ENCODE data around the gene HBZ.
"Not testable (repeated sequence)": the region's sequence is repeated elsewhere in the genome, so short reads cannot be mapped to it uniquely, and the experiment has no call there.

The HBZ gene

GRCh38 chr16:164134-164823 is 11.8 kb downstream of the HBZ start:
- DNase-seq = not testable (repeated sequence)

- DNase-seq = no peak
Observed at GRCh38 chr16:164827-165538, 12.5 kb downstream of the HBZ start.

- DNase-seq = peak in 1 of 56 donors; percentile 48
Observed at GRCh38 chr16:165539-166374, 13.3 kb downstream of the HBZ start, which contains the start of gene HBM. HBM (plus strand) TSS chr16:165978; CDS start chr16:165998, 20 bp downstream.

- DNase-seq = no peak
Observed at GRCh38 chr16:166375-167121, 14.1 kb downstream of the HBZ start.

- no peak for DNase-seq
Observed at GRCh38 chr16:167122-167690, 14.8 kb downstream of the HBZ start.

GRCh38 chr16:168424-168823 is 16.0 kb downstream of the HBZ start:
- no peak for DNase-seq

- DNase-seq = peak in 1 of 56 donors; percentile 6
Observed at GRCh38 chr16:169014-169413, 16.6 kb downstream of the HBZ start.

GRCh38 chr16:170088-170507 is 17.7 kb downstream of the HBZ start:
- peak in 1 of 56 donors; percentile 4 for DNase-seq

- no peak for DNase-seq
Observed at GRCh38 chr16:170788-171187, 18.3 kb downstream of the HBZ start.

- DNase-seq = not testable (repeated sequence)
Observed at GRCh38 chr16:172374-172941, 20.0 kb downstream of the HBZ start, which contains the start of gene HBA2. HBA2 (plus strand) TSS chr16:172876; CDS start chr16:172913, 37 bp downstream.

- DNase-seq = not testable (repeated sequence)
Observed at GRCh38 chr16:173211-173854, 20.9 kb downstream of the HBZ start.

GRCh38 chr16:173928-174769 is 21.7 kb downstream of the HBZ start:
- not testable (repeated sequence) for DNase-seq

GRCh38 chr16:175011-175949 is 22.8 kb downstream of the HBZ start:
- DNase-seq = no peak

GRCh38 chr16:176006-176405 is 23.6 kb downstream of the HBZ start:
- DNase-seq = not testable (repeated sequence)

GRCh38 chr16:176477-177382 is 24.3 kb downstream of the HBZ start, which contains the start of gene HBA1:
HBA1 (plus strand) TSS chr16:176680; CDS start chr16:176717, 37 bp downstream.
- DNase-seq = not testable (repeated sequence)

GRCh38 chr16:177394-177822 is 25.0 kb downstream of the HBZ start:
- no peak for DNase-seq

Measured in nucleus accumbens (tissue), 56 donors.